DMS 273 (cell line): ENCODE results near the gene IMPDH1.
"Not testable (repeated sequence)": the region's sequence is repeated elsewhere in the genome, so short reads cannot be mapped to it uniquely, and the experiment has no call there.

ENCODE experiments used
- DNase-seq: peaks from one replicate; lab custom pipeline; 2025; ENCODE audit not compliant: unreplicated experiment; lab: John Stamatoyannopoulos, UW

IMPDH1 gene

DNA sequence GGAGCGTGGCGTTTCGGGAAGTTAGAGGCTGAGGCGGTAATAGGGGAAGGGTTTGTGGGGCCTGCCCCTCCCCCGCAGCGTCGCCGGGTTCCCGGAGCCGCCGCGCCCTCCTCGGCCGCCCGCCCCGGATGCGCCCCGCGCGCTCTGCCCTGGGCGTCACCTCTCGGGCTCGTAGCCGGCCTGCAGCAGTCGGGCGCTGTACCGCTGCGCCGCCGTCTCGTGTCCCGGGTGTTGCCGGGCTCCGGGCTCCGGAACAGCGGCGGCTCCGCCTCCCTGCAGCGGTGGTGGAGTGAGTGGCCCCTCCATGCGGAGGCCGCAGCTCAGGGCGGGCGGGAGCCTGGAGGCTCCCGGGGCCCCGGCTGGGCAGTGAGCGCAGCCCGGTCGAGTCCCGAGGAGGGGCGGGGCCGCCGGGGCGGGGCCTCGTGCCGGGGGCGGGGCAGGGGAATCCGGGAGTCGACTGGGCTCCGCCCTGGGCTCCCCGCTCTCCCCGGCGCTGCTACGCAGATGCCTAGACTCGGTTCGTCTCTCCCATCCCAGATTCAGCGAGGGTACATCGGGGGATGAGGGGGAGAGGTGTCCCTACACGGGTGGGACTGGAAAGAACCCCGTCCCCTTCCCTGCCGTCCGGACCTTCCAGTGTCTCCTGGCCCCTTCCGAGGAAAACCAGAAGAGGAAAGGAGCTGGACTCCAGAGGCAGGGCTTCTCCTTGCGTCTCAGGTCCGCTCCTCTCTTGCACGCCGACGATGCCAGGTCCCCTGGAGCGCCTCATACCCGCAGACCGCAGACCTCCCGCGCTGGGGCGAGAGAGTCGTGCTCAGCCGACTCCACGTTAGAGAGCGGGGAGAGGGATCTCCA lies at the start of gene IMPDH1:
TSS of gene IMPDH1 (minus strand) at position 387 of the 855 bp plus-strand sequence. CDS start at position 306, 81 bp downstream.
- peak; percentile 97 for DNase-seq

DNA sequence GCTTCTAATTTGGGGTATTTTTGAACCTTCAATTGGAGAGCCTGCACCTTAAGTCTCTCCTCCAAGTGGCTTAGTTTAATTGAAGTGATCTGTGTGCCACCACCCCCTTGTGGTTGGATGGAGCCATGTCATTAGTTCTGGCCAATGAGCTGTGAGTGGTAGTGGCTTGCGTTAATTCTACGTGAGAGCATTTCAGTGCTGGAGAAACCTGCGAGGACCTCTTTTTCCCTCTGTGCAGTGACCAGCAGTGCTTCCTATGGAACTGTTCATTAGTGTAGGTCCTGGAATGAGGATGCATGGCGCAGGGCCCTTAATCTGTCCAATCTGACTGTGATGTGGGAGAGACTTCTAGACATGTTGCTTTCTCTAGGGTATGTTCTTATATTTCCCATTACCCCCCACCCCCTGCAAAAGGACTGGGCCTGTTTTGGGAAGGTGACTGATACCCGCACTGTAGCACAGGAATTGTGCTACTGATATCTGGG lies 49.7 kb upstream of the IMPDH1 start:
- peak; percentile 86 for DNase-seq

DNA sequence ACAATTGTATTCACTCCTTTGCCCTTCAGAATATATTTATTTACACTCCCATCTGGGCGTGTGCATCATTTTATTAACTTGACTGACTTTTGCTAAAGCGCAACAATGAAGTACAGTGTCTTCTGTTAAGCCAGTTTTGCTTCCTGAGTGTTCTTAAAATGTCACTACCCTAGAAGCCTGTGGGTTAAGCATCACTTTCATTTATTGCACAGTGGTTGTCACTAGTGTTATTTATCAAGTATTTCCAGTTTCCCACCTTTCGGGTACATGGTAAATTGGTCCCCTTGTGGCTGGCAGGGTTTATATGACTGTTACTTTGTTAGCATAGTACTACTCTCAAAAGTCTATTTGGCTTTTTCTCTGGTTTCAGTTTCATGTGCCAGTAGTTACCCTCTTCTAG lies 49.2 kb upstream of the IMPDH1 start:
- DNase-seq = no peak

DNA sequence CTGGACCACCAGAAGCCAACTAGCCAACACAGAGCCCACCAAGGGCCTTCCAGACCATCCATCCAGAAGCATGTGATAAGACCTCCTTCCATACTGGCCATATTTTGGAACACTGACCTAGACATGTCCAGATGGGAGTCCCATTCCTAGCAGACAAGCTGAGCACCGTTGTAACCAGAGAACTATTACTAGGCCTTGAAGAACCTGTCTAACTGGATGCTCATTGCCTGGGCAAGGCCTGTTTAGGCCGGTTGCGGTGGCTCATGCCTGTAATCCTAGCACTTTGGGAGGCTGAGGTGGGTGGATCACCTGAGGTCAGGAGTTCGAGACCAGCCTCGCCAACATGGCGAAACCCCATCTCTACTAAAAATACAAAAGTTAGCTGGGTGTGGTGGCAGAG lies 47.6 kb upstream of the IMPDH1 start:
- not testable (repeated sequence) for DNase-seq

DNA sequence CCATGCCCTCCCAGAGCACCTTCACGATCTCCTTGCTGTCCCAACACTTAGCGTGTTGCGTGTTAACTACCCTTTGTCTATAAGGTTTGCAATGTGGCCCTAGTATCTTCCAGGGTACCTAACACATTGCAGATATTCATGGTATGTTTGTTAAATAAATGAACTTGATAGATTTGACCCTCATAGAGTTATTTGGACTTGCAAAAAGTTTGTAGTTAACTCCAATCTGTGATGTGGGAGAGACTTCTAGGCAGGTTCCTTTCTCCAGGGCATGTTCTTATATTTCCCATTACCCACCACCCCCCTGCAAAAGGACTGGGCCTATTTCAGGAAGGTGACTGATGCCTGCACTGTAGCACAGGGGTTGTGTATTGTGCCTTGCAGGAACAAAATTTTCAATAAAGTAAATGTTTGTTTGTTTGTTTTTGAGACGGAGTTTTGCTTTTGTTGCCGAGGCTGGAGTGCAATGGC lies 46.5 kb upstream of the IMPDH1 start:
- DNase-seq = peak; percentile 64

DNA sequence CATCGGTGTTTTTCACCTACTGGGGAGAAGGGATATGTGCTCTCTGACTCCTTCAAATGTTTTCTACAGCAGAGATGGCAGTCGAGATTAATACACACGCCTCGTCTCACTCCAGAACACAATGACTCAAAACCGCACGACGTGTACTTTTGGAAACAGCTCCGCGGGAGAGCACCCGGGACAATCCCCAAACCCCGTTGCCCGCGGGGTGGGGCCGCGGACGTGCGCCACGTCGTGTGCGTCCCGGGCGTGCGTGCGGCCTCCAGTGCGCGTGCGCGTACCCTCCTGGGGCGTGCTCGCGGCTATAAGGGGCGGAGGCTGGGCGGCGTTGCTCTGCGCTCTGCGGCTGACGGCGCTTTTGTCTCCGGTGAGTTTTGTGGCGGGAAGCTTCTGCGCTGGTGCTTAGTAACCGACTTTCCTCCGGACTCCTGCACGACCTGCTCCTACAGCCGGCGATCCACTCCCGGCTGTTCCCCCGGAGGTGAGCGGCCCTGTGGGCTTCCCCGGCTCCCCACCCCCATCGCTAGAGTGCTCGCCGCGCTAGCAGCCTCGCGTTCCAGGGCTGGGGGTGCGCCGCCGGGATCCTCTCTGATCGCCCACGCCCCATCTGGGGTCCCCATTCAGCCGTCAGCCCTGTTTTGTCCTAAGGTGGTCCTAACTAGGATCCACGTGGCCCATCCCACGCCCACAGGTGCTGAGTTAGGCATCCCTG lies 45.9 kb upstream of the IMPDH1 start, which contains the start of gene HILPDA:
TSS of gene HILPDA (plus strand) at position 336 of the 712 bp plus-strand sequence. CDS start 1,391 bp downstream, outside the sequence.
- DNase-seq = peak; percentile 98

DNA sequence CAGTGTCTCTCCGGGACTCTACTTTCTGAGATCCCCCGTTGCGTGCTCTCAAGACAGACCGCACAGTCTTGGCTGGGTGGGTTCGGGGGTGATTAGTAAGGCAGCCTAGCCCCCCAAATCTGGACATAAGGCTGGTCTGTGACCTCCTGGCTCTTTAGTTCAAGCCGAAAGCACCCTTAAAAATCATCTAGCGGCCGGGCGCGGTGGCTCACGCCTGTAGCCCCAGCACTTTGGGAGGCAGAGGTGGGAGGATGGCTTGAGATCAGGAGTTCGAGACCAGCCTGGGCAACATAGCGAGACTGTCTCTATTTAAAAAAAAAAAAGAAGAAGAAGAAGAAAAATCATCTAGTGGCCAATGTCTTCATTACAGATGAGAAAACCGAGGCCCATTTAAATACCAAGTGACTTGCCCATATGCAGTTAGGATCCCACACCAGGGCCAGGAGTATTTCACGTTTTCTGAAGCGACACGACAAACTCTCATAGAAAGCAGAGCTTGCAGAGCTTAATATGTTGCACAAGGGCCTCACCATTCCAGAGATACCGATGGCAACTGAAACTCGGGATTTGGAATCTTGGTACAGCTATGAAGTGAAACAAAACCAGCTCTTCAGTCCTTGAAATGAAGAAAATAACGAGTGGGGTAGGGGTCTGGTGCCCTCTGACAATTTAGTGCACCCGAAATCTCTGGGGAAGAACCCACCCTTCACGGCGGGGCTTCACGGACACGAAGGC lies 45.2 kb upstream of the IMPDH1 start:
- peak; percentile 68 for DNase-seq

DNA sequence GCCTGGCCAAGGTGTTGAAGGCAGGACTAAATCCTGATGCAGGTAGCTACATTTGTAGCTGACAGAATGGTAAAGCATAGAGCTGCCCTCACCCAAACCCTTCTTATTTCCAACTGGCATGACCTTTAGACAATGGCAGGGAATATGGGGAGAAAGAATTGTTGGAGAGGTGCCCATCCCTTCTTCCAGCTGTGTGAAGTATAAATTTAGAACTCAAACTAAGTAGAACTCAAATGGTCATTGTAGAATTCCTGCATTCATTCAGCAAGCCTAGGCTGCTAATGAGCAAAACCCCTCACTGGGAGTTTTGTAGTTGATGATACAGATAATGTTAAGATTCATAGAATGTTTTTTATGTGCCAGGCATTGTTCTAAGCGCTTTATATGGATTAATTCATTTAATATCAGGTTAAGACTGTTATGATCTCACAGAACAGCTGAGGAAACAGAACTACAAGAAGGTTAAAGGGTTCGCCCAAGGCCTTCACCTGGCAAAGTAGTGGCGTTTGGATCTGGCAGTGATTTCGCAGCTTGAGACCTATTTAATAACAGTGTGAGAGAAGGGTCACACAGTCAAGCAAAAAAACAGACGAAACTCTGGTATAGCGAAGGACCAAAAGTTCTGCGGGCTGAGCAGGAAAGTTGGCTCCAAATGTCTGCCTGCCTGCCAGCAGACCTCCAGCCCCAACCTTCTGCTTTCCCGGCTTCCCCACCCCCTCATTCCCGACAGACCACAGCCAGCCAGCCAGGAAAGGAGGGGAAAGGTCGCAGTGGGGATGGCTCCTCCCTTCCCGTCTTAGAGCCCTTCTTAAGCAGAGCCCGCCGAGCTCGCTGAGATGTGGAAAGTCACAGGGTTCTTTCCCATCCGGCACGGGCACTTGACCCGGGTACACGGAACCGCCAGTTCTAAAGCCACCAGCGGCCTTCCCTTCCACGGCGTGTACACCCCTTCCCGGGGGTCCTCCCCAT lies 44.3 kb upstream of the IMPDH1 start:
- peak; percentile 93 for DNase-seq

DNA sequence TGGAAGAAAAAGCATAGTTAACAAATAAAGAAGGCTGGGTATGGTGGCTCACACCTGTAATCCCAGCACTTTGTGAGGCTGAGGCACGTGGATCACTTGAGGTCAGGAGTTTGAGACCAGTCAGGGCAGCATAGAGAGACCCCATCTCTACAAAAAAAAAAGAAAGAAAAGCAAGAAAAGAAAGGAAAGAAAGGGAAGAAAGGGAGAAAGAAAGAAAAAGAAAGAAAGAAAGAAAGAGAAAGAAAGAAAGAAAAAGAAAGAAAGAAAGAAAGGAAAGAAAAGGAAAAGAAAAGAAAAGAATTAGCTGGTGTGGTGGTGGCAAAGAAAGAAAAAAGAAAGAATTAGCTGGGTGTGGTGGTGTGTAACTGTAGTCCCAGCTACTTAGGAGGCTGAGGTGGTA lies 42.8 kb upstream of the IMPDH1 start:
- DNase-seq = no peak

DNA sequence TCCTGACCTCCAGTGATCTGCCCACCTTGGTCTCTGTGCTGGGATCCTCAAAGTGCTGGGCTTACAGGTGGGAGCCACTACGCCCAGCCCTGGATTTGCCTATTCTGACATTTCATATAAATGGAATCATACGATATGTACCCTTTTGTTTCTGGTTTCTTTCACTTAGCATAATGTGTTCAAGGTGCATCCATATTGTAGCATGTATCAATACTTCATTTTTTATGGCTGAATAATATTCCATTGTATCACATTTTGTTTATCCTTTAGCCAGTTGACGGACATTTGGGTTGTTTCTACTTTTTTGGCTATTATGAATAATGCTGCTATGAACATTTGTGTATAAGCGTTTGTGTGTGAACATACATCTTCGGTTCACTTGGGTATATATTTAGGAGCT lies 41.1 kb upstream of the IMPDH1 start:
- no peak for DNase-seq

DNA sequence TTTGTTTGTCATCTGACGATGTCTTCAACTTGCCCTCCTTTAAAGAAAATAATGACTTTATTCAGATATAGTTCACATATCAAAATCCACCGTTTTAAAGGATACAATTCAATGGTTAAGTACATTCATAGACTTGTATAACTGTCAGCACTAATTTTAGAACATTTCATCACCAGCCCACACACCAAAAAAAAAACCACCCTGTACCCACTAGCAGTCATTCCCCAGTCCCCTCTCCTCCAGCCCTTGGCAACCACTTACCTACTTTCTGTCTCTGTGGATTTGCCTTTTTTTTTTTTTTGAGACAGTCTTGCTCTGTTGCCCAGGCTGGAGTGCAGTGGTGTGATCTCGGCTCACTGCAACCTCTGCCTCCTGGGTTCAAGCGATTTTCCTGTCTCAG lies 40.6 kb upstream of the IMPDH1 start:
- no peak for DNase-seq

DNA sequence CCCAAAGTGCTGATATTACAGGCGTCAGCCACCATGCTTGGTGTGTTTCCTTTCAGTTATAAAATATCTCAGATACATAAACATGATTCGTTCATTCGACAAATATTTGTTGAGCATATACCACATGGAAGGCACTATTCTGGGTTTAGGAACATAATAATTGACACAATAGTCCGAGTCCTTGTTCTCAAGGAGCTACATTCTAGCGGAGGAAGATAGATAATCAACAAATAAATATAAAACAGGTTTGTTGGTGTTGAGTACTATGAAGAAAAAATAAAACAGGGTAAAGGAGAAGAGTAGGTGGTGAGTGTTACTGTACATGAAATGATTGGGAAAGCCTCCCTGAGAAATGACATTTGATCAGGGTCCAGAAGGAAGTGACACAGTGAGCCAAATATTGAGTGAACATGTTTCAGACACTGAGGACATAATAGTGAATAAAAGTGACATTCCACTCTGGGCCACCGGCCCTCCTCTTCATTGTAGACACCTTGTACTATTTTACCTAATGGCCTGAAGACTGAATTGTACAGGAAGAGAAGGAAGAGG lies 39.0 kb upstream of the IMPDH1 start:
- no peak for DNase-seq

DNA sequence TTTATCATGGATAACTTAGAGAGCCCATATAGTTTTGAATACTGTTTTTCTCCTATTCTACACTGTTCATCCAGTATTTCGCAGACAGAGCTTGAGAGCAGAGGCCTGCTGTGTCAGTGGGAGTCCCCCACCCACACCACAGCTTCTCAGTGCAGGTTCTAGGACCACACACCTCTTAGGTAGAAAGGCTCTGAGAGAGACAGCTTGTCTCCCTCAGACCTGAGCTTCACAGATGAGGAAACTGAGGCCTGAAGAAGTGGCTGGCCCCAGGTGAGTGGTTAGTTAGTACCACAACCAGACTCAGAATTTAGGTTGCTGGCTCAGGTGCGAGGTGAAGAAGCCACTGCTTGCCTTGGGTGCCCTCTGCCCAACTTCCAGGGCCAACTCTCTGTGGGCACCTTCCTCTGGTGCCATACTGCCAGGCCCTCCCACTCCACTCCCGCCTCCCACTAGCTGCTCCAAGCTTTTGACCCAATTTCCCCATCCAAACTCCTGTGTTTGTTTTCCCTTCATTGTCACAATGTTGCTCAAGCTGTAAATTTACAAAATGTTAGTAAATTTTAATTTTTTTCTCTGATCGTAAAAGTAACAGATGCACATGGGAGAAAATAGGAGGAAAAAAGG lies 38.3 kb upstream of the IMPDH1 start:
- DNase-seq = no peak

DNA sequence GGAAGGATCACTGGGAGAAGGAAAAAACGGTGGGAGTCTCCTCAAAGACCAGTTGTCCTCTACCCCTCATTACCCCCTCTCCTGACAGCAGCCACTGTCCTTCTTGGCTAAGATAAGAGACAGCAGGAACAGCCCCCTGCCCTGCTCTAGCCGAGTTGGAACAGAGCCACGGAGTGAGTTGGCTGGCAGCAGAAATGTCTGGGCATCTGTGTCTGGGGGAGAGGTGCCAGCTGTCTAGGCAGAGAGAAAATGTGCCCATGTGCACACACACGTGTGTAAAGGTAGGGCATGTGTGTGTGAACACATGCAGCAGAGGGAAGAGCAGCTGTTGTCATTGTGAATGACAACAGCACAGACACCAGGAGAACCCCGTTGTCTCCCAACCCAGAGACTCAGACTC lies 36.5 kb upstream of the IMPDH1 start:
- DNase-seq = peak; percentile 96

DNA sequence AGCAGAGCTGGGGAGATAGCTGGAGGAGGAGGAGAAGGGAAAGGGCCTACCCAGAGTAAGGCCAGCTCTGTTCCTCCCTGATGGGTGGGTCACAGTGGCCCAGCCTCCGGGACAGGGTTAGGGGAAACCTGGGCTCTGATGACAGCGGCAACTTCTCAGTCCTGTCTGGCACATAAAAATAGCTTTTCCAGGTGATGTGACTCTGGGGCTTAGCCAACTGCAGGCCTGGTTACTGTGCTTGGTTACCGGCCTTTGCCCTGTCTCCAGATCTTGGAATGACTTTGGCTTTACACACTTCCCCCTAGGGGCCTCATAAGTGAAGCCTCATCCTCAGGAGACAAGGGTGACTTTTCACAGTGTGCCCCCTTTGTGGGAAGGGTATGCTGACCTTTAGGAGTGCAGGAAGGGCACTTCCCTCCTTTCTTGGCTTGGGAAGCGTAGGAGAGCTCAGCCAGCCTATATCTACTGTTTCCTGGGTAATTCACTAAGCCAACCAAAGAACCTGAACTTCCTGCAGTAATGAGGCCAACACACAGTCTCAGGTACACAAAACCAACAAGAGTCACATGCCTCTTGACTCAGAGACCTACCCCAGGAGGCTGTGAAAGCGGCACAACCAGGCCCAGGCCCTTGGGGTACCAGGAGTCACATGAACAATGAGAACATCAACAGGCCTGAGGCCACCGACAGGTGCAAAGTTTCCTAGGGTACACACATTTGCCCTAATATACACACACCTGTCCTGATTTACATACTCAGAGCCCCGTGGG lies 34.2 kb upstream of the IMPDH1 start:
- DNase-seq = no peak

DNA sequence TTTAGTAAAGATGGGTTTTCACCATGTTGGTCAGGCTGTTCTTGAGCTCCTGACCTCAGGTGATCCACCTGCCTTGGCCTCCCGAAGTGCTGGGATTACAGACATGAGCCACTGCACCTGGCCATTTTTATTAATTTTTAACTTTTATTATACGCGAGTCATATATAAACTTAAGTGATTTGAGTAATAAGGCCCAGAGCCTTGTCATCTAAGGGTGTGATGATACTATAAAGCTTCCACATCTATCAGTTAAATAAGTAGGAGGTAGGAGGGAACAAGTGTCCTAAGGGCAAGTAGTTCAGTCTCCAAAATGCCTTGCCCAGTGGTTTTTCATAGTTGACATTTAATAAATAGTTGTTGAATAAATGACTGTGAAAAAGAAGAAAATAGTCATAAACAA lies 32.6 kb upstream of the IMPDH1 start:
- no peak for DNase-seq

DNA sequence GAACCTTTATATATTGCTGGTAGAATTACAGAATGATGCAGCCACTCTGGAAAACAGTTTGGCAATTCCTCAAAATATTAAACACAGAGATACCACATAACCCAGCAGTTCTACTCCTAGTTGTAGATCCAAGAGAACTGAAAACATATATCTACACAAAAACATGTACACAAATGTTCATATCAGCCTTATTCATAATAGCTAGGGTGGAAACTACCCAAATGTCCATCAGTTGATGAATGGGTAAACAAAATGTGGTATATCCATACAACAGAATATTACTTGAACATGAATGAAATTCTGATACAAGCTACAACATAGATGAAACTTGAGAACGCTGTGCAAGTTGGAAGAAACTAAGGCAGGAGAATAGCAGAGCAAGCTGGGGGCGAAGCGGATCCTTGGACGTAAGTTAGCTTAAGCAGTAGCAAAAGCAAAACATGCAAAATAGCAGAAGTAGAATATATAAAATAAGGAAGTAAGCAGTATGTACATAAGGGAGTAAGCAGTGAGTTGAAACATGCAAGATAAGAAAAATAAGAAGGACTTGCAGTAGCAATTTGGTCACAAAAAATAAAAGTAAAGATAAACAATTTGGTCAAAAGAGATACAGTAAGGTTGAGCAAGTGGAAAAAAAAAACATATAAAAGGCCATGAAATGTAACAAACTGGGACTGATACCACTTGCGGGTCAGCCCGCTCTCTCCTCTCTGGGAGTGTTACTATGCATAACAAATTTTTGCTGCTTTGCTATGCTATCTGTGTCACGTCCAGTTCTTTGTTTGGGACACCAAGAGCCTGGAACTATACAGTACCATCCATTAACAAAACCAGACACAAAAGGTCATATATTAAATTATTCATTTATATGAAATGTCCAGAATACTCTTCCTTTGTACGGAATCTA lies 27.9 kb upstream of the IMPDH1 start:
- no peak for DNase-seq

DNA sequence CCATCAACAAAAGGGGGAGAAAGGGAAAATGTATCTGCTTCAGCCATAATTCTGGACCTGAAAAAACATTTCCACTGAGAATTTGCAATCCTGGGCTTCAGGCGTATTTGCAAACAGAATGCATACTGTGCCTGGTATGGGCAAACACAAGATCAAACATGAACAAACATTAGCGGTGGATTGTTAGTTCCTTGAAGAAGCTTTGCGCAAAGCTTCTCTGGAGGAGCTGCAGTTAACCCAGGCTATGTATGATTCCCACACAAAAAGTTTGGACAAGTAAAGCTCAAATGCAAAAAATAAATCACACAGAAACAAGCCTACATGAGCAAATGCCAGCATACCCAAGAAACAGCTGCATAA lies 25.5 kb upstream of the IMPDH1 start:
- DNase-seq = no peak
